Measurements from ENCODE around the gene VCY.
"Not testable (repeated sequence)": the region's sequence is repeated elsewhere in the genome, so short reads cannot be mapped to it uniquely, and the experiment has no call there.

VCY gene

GRCh38 chrY:13986373-13986772 is at the start of gene VCY:
Gene VCY, minus strand, starts transcription at chrY:13986473. Its CDS starts 33 bp downstream, at chrY:13986440.
- not testable (repeated sequence) for DNase-seq (ENCODE audit: low read depth, low spot score)

- not testable (repeated sequence) for DNase-seq (ENCODE audit: low read depth, low spot score)
Observed at GRCh38 chrY:14030395-14030794, 44.1 kb upstream of the VCY start.

- DNase-seq (ENCODE audit: low read depth, low spot score): not testable (repeated sequence)
Observed at GRCh38 chrY:14011916-14012315, 25.6 kb upstream of the VCY start.

- not testable (repeated sequence) for DNase-seq (ENCODE audit: low read depth, low spot score)
Observed at GRCh38 chrY:13942406-13942805, 43.9 kb downstream of the VCY start.
